Spleen (tissue), 7 donors: ENCODE measurements around the gene STAU1.

Experiments
- POLR2A ChIP-seq, 3 donors: fragments of 450-650 bp; IDR thresholded peaks; one replicate each; pipeline ENCODE4 v1.5.1; 2017; ENCODE audit warnings: antibody characterized with exemption in 3 of 3, mild to moderate bottlenecking in 1 of 3
- POLR2AphosphoS5 ChIP-seq, 3 donors: sonication (generic); formaldehyde crosslinking; IDR thresholded peaks; one replicate each; pipeline ENCODE4 v1.5.1; 2017; ENCODE audit warnings: antibody characterized with exemption in 3 of 3
- TF ChIP-seq, protein P1 (sequence below), 11 experiments: fragments of 200-600 bp in 7 of 11; fragments of 450-650 bp in 4 of 11; sonication (generic) in 4 of 11; IDR thresholded peaks in 8 of 11; conservative IDR thresholded peaks in 3 of 11; 1 replicate in 7 of 11; 2 replicates in 4 of 11; pipeline versions ENCODE4 v1.4.0 to v1.8.0; 2016 to 2021; ENCODE audit warnings: antibody characterized with exemption in 11 of 11, inconsistent platforms in 4 of 11, mild to moderate bottlenecking in 1 of 11
- donor health status: DM: no; HTN: no; CAD: no; lungs with moderate emphysema.
- donor health status: DM: no; HTN: no; CAD: no.
- donor health status: DM: no; HTN: no; CAD: no.

DNA sequence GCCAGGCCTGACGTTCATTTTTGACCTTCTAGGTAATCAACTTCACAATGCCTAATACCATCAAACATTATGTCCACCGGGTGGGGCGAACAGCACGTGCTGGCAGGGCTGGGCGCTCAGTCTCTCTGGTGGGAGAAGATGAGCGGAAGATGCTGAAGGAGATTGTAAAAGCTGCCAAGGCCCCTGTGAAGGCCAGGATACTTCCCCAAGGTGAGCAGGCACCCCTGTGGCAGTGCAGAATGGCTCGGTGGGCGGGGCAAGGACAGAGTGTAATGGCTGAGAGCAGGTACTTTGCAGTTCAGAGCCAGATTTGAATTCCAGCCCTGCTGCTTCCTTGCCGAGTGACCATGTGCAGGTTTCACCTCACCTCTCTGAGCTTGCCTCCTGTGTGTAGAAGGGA lies 48.2 kb upstream of the STAU1 start:
- TF ChIP-seq POLR2AphosphoS5 (IDR thresholded peaks at IDR 0.05) (no peak), POLR2A (IDR thresholded peaks at IDR 0.05) (no peak)
- TF ChIP-seq, protein P1, sequence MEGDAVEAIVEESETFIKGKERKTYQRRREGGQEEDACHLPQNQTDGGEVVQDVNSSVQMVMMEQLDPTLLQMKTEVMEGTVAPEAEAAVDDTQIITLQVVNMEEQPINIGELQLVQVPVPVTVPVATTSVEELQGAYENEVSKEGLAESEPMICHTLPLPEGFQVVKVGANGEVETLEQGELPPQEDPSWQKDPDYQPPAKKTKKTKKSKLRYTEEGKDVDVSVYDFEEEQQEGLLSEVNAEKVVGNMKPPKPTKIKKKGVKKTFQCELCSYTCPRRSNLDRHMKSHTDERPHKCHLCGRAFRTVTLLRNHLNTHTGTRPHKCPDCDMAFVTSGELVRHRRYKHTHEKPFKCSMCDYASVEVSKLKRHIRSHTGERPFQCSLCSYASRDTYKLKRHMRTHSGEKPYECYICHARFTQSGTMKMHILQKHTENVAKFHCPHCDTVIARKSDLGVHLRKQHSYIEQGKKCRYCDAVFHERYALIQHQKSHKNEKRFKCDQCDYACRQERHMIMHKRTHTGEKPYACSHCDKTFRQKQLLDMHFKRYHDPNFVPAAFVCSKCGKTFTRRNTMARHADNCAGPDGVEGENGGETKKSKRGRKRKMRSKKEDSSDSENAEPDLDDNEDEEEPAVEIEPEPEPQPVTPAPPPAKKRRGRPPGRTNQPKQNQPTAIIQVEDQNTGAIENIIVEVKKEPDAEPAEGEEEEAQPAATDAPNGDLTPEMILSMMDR (IDR thresholded peaks at IDR 0.05 in 8 of 11, conservative IDR thresholded peaks at IDR 0.05 in 3 of 11): no peak
